C1 segment of cervical spinal cord (tissue), 14 donors: ENCODE results near the gene LGALS13.
"Not testable (repeated sequence)": the region's sequence is repeated elsewhere in the genome, so short reads cannot be mapped to it uniquely, and the experiment has no call there.

Experiments used
- DNase-seq, 14 donors: peaks; one replicate each; lab custom pipeline; 2025; lab: John Stamatoyannopoulos, UW

The LGALS13 gene

DNA sequence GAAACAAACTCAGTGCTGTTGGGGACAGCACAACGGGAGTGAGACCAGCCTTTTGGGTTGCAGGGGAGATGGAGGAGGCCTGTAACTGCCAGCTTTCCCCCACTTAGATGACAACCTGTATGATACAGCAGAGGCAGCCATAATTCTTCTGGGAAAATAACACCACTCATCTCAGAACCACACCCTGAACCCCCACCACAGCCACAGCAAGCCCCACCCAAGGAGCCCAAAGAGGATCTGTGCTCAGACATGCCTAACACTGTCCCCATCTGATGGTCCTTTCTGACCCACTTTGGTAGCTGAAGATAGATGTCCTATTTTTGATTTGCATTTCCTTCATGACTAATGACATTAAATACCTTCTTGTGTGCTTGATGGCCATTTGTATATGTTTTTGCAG lies 15.4 kb downstream of the LGALS13 start:
- no peak for DNase-seq

DNA sequence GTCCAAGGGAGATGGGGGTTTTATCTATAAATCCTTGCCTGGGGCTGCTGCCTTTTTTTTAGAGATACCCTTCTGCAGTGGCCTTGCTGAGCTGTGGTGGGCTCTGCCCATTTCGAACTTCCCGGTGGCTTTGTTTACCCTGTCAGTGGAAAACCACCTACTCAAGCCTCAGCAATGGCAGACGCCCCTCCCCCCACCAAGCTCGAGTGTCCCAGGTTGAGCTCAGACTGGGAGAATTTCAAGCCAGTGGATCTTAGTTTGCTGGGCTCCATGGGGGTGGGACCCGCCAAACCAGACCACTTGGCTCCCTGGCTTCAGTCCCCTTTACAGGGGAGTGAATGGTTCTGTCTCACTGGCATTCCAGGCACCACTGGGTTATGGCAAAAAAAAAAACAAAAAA lies 21.6 kb downstream of the LGALS13 start:
- DNase-seq: no peak

DNA sequence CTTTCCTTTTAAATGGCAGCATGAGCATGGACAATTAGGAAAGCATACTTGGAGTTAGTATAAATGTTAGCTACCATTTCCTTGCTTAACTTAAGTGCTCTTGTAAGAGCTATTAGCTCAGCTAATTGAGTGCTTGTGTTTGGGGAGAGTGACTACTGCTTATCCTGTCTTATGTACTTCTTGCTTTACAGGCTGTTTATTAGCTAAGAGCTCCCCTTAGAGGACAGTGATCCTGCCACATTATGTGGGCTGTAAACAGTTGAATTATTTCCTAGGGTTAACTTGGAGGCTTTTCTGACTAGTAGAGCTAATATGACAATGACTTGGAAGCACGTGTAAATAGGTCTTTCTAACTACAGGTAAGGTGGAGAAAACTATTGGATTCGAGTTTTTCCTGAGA lies 25.3 kb downstream of the LGALS13 start:
- not testable (repeated sequence) for DNase-seq

DNA sequence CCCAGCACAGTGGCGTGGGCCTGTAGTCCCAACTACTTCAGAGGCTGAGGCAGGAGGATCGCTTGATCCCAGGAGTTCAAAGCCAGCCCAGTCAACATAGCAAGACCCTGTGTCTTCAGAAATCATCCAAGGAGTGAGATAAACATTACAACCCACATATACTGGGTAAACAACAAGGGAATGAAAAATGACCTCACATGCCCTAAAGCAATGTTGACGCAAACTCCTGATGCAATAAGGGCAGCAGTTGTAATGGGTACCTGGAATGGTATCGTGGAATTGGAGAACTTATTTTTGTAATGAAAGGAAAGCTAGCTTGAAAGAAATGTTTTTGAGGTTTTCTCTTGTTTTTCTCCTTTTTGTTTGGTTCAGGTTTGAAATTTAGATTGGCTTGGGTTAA lies 28.9 kb downstream of the LGALS13 start:
- no peak for DNase-seq

DNA sequence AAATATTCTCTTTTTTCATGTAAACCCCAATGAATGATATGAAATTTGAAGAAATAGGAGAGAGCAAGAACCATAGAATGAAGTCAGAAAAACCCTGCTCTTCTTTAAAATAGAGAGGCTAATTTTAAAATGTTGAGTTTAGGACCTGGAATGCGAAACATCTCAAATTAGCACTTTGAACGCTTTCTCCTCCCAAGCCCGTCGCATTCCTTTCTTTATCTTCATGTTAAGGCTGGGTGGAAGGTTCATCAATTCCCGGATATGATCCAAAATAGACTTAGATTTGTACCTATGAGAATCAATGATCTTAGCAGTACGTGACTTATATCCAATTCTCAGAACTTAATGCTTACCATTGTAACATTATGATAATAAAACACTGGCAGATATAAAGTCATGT lies 29.3 kb downstream of the LGALS13 start:
- no peak for DNase-seq

DNA sequence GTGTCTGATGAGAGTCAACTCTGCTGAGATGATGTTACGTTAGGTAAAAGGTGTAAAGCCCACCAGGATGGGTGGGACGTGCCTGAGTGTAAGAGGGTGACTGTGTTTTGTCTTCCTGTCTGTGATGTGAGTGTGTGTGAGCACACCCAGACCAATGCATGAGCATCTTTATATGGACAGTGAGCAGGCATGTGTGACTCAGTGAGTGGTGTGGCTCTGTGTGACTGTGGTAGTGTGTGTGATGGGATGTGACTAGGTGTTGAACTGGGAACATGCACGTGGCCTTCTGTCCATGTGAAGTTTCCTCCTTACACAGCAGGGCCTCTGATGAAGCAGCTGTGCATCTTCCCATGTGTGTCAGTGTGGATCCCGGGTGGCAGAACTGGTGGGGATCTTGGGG lies 35.6 kb downstream of the LGALS13 start:
- no peak for DNase-seq

DNA sequence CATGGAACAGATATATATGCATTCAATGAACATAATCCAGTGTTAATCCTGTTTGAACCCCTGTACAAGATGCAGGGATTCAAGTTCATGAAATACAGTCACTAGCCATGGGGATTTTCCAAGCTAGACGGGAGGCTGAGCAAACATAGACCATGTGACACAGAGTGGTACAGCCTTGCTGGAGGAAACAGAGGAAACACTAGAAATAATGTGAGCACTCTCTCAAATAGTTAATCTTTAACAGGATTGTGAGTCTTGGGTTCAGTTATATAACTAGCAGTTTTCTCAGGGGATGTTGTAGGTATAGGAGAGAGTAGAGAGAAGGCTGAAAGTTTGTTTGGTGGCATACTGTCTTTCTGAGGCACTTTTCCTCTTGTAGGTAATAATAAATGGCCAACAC lies 39.4 kb downstream of the LGALS13 start:
- no peak for DNase-seq

DNA sequence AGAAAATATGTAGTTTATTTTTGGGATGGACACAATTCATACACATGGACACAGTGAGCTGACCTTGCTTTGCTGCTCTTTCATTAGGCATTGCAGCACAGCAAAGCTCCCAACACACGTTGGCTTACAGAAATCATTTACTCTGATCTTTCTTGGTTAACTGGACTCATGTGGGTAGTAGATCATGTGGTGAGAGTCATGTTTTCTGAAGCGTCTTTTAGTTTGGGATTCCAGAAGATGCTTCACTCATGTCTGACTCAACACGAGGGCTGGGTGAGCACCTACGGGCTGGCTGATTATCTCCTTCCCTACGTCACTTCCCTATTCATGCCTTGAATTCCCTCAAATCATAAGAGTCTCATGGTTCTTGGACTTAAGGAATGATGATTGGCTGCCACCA lies 41.3 kb downstream of the LGALS13 start:
- no peak for DNase-seq

DNA sequence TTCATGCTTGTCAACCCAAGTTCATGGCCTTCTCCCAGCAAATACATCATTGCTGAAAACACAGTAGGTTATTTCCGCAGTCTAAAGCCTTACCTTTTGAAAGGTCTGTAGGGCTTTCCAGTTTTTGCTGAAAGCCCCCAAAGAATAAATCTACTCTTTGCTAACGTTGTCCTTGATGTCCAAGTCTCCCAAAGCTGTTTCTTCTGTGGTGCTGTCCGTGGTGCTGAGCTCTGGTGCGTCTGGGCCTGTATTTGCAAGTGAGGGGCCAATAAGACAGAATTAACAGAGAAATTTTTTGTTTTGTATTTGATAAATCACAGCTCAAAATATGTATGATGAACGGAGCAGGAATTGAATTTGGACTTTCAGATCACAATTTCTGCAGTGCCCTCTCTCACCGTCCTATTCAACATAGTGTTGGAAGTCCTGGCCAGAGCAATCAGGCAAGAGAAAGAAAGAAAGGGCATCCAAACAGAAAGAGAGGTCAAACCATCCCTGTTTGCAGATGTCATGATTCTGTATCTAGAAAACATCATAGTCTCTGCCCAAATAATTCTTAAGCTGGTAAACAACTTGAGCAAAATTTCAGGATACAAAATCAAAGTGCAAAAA lies 43.6 kb downstream of the LGALS13 start:
- no peak for DNase-seq

DNA sequence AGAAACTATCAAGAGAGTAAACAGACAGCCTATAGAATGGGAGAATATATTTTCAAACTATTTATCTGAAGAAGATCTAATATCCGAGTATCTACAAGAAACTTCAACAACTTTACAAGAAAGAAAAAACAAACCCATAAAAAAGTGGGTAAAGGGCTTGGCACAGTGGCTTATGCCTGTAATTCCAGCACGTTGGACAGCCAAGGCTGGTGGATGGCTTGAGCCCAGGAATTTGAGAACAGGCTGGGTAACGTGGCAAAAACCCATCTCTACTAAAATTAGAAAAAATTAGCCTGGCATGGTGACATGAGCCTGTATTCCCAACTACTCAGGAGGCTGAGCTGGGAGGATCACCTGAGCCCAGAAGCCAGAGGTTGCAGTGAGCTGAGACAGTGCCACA lies 45.6 kb downstream of the LGALS13 start:
- no peak for DNase-seq

DNA sequence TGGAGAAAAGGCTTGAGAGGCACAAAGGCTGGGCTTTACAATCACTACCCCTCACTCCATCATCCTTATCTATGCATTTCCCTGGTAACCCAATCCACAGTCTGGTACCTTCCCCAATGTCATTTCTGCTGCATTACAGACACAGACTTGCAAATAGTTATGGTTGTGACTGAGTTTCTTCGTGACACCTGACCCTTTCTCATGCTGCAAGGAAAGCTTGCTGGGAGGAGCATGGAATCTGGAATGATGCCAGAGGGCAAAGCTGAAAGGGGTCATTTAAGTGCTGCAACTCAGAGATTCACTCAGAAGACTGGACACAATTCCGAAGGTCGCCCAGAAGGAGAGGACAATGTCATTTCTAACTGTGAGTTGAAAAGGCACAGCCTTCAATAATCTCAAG lies 53.3 kb downstream of the LGALS13 start, which contains the start of gene LGALS16:
TSS of gene LGALS16 (plus strand) at position 301 of the 400 bp plus-strand sequence. CDS start at position 350, 49 bp downstream.
- no peak for DNase-seq
